GM12801 (cell line): ENCODE data around the gene GDF10.

Experiments used
- TF ChIP-seq, protein P1 (sequence below): IDR thresholded peaks from one replicate; pipeline ENCODE4 v1.5.1; 2011; ENCODE audit warnings: control low read depth; ENCODE audit not compliant: insufficient read length; ENCODE audit errors: extremely low read depth

Gene GDF10

GRCh38 chr10:47288916-47289495 lies 11.0 kb upstream of the GDF10 start:
- TF ChIP-seq, protein P1, sequence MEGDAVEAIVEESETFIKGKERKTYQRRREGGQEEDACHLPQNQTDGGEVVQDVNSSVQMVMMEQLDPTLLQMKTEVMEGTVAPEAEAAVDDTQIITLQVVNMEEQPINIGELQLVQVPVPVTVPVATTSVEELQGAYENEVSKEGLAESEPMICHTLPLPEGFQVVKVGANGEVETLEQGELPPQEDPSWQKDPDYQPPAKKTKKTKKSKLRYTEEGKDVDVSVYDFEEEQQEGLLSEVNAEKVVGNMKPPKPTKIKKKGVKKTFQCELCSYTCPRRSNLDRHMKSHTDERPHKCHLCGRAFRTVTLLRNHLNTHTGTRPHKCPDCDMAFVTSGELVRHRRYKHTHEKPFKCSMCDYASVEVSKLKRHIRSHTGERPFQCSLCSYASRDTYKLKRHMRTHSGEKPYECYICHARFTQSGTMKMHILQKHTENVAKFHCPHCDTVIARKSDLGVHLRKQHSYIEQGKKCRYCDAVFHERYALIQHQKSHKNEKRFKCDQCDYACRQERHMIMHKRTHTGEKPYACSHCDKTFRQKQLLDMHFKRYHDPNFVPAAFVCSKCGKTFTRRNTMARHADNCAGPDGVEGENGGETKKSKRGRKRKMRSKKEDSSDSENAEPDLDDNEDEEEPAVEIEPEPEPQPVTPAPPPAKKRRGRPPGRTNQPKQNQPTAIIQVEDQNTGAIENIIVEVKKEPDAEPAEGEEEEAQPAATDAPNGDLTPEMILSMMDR: no peak

GRCh38 chr10:47289921-47290320 lies 10.1 kb upstream of the GDF10 start:
- TF ChIP-seq, protein P1: no peak

- TF ChIP-seq, protein P1: no peak
These were observed 9.7 kb upstream of the GDF10 start for GRCh38 chr10:47290338-47290737.

GRCh38 chr10:47291682-47292081 lies 8.3 kb upstream of the GDF10 start:
- TF ChIP-seq, protein P1: no peak

DNA sequence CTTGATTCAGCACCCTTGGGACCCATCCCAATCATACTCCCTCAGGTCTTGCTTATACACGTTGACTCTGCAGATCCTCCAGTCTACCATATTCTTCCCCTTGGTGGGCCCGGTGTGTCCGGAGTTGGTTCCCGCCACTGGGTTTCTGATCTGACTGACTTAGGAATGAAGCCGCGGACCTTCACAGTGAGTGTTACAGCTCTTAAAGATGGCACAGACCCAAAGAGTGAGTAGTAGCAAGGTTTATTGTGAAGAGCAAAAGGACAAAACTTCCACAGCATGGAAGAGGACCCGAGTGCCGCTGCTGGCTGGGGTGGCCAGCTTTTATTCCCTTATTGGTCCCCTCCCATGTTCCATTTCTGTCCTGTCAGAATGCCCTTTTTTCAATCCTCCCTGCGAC lies 5.9 kb upstream of the GDF10 start:
- TF ChIP-seq, protein P1: no peak

GRCh38 chr10:47294501-47294900 lies 5.5 kb upstream of the GDF10 start:
- TF ChIP-seq, protein P1: no peak

DNA sequence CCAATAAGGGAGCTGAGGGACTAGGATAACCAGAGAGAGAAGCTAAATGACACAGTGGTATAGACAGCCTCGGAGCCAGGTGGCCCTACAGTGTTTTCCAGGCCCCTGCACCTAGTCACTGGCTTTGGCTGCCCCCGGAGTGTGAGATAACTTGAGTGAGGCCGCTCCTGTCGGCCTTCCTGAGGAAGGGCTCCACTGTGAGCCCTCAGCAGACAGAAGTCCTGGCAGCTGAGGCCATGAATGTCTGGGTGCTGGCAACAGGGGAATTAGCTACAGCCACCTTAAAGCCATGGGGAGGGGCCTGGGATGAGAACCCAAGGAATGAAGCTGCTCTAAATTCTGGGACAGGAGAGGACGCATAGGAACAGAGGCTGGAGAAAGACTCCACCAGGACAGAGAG lies 4.6 kb upstream of the GDF10 start:
- TF ChIP-seq, protein P1: no peak
